Measurements from ENCODE around the gene GCN1. TPM values are rescaled to one million over a fixed set of nuclear protein-coding genes. Genes with fewer than 3 reads are reported as not detected.

Gene GCN1
- total and polyA plus RNA-seq, 2 of the 8 experiments (the other 6 are each of a cell fraction or from before 2014, with no cell fraction given): 61.4 to 133 TPM

DNA sequence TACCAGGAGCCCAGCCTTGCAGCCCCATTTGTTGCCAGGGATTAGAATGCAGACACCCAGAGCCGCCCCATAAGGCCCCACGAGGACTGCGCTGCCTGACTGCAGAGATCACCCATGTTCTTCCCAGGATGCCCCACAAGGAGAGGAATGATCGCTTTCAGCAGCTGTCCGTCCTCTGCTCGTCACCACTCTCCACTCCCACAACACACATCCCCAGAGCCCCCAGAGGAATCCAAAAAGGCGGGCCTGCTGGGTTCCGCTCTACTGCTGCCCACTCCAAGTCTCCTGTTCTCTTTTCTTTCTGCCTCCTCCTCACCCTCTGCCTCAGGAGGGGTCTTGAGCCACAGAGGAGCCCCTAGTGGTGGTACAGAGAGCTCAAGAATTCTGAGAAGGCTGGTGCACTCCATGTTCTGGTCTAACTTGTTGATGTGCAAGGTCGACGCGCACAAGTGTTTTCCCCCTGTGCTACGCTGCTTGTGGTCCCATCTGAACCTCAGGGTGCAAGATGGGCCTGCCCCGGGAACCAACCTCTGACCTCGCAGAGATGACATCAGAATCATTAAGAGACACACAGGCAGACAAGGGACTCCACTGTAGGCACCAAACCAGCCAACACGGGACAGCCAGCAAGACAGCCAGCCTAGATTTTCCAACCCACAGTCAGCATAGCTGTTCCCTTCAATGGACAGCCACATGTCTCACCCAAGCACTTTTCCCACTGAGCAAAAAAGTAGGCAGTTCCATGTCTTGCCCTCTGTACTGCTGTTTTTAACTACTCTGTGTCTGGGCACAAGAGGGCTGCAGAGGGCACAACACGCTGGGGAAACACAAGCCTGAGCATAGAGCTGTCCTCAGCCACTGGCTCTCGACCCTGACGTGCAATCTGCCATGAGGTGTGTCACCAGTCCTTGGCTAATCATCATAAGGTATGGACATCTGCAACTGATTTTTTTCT is 41.1 kb upstream of the GCN1 start:
- peak overlapping the region; percentile 71; the same call in 1 of the 2 replicates for H2BK5ac ChIP-seq (ENCODE audit: low read depth, low read length)
- H3K23ac ChIP-seq (ENCODE audit: insufficient read length): no peak overlapping the region
- H3K23me2 ChIP-seq (ENCODE audit: low read depth, low read length): no peaks in the 10 kb centered on the region; the same call in 1 of the 2 replicates
- H2BK15ac ChIP-seq (ENCODE audit: low read length): peak overlapping the region; percentile 73
- H3K4me3 ChIP-seq (ENCODE audit: extremely low read depth in 1 of 4, insufficient read depth in 2 of 4, low read depth in 3 of 4, low read length in 4 of 4): no peak overlapping the region
- H2AFZ ChIP-seq (ENCODE audit: low read length): no peak overlapping the region
- peak overlapping the region in 1 of 4 experiments; percentile 31; a peak in 2 of 7 replicates for H3K9ac ChIP-seq (replicated peaks in 1 of 4; ENCODE audit: extremely low read depth in 1 of 4, low read depth in 3 of 4, low read length in 3 of 4)
- peaks cover 30 to 51% (median 32%) of the 10 kb centered on the region in 4 experiments for H3K4me1 ChIP-seq (replicated peaks in 1 of 4; ENCODE audit: control insufficient read depth in 3 of 4, insufficient read depth in 4 of 4, low read length in 3 of 4)
- no peak overlapping the region for H4K8ac ChIP-seq (ENCODE audit: extremely low read depth, insufficient read depth, low read length)
- H4K5ac ChIP-seq (ENCODE audit: insufficient read length, low read depth, low read length): no peak overlapping the region
- WGBS, 2 experiments (ENCODE audit: extremely low coverage in 1 of 2, insufficient coverage in 1 of 2, insufficient read length in 1 of 2, insufficient replicate concordance in 2 of 2, low coverage in 1 of 2, low lambda C conversion rate in 2 of 2, missing lambda C conversion rate in 1 of 2): 89% methylated on average over 18 of the region's 18 CpGs; no CpG with 5 or more reads in 1 of the 2 experiments
- TF ChIP-seq, protein P1, sequence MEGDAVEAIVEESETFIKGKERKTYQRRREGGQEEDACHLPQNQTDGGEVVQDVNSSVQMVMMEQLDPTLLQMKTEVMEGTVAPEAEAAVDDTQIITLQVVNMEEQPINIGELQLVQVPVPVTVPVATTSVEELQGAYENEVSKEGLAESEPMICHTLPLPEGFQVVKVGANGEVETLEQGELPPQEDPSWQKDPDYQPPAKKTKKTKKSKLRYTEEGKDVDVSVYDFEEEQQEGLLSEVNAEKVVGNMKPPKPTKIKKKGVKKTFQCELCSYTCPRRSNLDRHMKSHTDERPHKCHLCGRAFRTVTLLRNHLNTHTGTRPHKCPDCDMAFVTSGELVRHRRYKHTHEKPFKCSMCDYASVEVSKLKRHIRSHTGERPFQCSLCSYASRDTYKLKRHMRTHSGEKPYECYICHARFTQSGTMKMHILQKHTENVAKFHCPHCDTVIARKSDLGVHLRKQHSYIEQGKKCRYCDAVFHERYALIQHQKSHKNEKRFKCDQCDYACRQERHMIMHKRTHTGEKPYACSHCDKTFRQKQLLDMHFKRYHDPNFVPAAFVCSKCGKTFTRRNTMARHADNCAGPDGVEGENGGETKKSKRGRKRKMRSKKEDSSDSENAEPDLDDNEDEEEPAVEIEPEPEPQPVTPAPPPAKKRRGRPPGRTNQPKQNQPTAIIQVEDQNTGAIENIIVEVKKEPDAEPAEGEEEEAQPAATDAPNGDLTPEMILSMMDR (IDR thresholded peaks at IDR 0.05; ENCODE audit: control extremely low read depth in 1 of 3, insufficient read depth in 1 of 3, low read depth in 1 of 3, low read length in 3 of 3): peak; percentile 39 to 66 (median 47); a peak in 3 of 4 replicates
- TF ChIP-seq CREB1 (IDR thresholded peaks at IDR 0.05) (no peak), RAD21 (IDR thresholded peaks at IDR 0.05 in 1 of 2, conservative IDR thresholded peaks at IDR 0.05 in 1 of 2; ENCODE audit: low read depth in 2 of 2, low read length in 2 of 2) (peak; percentile 13 to 34; a peak in 3 of 4 replicates), JUND (IDR thresholded peaks at IDR 0.05; ENCODE audit: low read length) (no peak)
- peaks cover 17% of the 10 kb centered on the region for H3K79me1 ChIP-seq (ENCODE audit: low read depth, low read length)
- no peak overlapping the region for H3K4ac ChIP-seq (replicated peaks; ENCODE audit: insufficient read length, low read depth, low read length)
- no peak overlapping the region; the same call in 1 of the 2 replicates for H3K27ac ChIP-seq (ENCODE audit: low read depth, low read length)
- no peak for FAIRE-seq
- no peak overlapping the region; the same call in 1 of the 2 replicates for H2BK20ac ChIP-seq (ENCODE audit: low read length)
- peak overlapping the region; percentile 75; the same call in 1 of the 2 replicates for H3K18ac ChIP-seq (ENCODE audit: extremely low read depth, low read length)
- no peaks in the 10 kb centered on the region for H3K27me3 ChIP-seq (replicated peaks in 1 of 4; ENCODE audit: control insufficient read depth in 3 of 4, extremely low read depth in 1 of 4, insufficient read depth in 3 of 4, low read length in 3 of 4)
- ChIA-PET CTCF (ENCODE audit: partially characterized antibody) (interaction anchor here (0.6 to 34.8 kb wide), 26 partner anchors 11 to 634 kb away, joined by 3 to 930 read pairs (median 3); partner anchors contain the start of genes PXN, RPLP0 and SIRT4), POLR2A (ENCODE audit: partially characterized antibody) (interaction anchor here (67.0 to 88.3 kb wide), 2 partner anchors 7 to 32 kb away, joined by 4270 read pairs; partner anchors contain the start of genes GCN1, PXN, RNU4-1 and RNU4-2)
- no peak overlapping the region for H2BK120ac ChIP-seq (replicated peaks; ENCODE audit: low read depth, low read length)
- no peak overlapping the region for H4K91ac ChIP-seq (replicated peaks; ENCODE audit: insufficient read length, low read length)
- H3K36me3 ChIP-seq (ENCODE audit: control insufficient read depth in 2 of 4, insufficient read depth in 4 of 4, low read length in 3 of 4): no peaks in the 10 kb centered on the region
- no peak overlapping the region for H2AK5ac ChIP-seq (ENCODE audit: low read depth, low read length)
- H4K20me1 ChIP-seq (replicated peaks in 1 of 2; ENCODE audit: control insufficient read depth in 1 of 2, insufficient read depth in 2 of 2, low read length in 2 of 2): peaks cover 2 to 16% of the 10 kb centered on the region in 2 experiments
- H3K79me2 ChIP-seq (ENCODE audit: control insufficient read depth in 1 of 2, insufficient read depth in 2 of 2, low read length in 2 of 2): peaks cover 6 to 73% of the 10 kb centered on the region in 2 experiments; a peak in 3 of 4 replicates
- no peak overlapping the region for H3K14ac ChIP-seq (ENCODE audit: insufficient read length)
- H2BK12ac ChIP-seq (ENCODE audit: low read depth, low read length): peak overlapping the region; percentile 75; the same call in 1 of the 2 replicates
- H3K56ac ChIP-seq (replicated peaks; ENCODE audit: insufficient read length, low read depth, low read length): no peak overlapping the region
- H3K9me3 ChIP-seq (ENCODE audit: insufficient read depth in 2 of 2, low read depth in 1 of 2, low read length in 1 of 2): no peaks in the 10 kb centered on the region
- DNase-seq (ENCODE audit: low read depth in 1 of 2, low spot score in 2 of 2): no peak
- no peak overlapping the region for H3K4me2 ChIP-seq (ENCODE audit: insufficient read depth in 1 of 2, low read depth in 2 of 2, low read length in 2 of 2)

Data from H1 (cell line).